HG03354 (cell line): Measurements from ENCODE around the gene NUAK1.

Source experiments
- ATAC-seq: cut with Tn5 transposase; IDR thresholded peaks from one replicate; pipeline ENCODE4 v1.9.1; 2021; ENCODE audit warnings: mild to moderate bottlenecking; ENCODE audit not compliant: unreplicated experiment, poor library complexity, severe bottlenecking

Gene NUAK1

DNA sequence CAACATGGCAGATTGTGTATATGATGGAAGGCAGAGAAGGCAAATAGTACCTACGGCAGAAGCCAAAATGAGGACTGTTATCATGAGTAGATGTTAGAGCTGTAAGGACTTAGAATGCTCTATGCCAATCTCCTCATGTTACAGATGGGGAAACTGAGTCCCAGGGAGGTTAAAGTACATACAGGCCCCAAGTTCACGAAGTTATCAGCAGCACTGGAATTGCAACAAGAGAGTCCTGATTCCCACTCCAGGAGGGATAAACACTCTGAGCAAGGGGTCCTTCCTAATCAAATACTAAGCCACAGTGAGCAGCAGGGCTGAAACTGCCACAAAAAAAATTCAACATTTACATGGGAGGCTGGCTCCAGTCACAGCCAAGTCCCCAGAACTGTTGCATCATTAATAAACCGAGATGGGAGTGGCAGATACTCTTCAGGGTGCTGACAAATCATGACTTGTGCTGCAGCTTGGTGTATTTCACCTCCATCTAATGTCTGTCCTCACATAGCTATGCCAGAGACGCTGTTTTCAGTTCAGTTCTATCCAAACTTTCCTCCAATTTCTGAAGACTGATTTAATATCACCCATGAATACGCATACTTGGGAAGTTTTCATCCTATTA, 24.2 kb downstream of the NUAK1 start:
- ATAC-seq, result no peak

DNA sequence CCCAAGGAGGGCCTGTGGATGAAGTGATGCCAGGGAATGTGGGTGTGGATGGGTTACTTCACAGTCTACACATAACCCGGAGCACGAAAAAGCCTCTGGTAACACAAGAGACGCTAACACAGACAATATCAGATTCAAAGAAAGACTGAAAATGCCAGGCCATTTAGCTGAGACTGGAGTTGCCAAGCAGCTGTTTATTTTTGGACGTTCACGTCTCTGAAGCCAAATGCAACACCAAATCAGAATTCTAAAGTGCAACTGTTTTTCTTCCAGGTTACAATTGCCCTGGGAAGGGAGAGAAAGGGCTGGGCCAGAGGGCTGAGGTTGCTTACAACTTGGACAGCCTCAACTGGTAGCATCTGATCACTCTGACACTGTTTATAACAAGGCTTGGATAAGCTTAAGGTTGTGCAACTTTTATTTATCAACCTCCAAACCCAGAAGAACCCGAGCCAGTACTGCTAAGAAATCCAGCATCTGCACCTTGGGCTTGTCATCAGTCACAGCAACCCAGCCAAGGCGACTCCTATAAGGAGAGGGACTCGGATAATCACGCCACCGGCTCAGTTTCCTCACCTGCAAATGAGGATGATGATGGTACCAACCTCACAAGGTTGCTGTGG, 24.8 kb downstream of the NUAK1 start:
- no peak for ATAC-seq

DNA sequence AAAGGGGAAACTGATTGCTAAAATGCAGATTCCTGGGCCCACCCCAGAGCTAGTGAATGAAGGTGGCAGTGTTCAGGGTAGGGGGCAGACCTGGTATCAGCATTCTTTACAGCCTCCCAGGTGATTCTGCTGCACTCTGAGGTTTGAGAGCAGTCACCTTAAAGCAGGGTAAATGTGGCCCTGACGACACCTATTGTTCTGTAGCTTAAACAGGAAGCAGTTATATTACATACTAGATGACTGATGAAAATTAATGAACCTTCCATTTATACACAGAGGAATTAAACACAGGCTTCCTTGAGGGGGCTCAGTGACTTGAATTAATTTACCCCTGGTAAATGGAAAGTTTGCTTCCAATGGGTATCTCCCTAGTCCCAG, 25.3 kb downstream of the NUAK1 start:
- ATAC-seq, result no peak

DNA sequence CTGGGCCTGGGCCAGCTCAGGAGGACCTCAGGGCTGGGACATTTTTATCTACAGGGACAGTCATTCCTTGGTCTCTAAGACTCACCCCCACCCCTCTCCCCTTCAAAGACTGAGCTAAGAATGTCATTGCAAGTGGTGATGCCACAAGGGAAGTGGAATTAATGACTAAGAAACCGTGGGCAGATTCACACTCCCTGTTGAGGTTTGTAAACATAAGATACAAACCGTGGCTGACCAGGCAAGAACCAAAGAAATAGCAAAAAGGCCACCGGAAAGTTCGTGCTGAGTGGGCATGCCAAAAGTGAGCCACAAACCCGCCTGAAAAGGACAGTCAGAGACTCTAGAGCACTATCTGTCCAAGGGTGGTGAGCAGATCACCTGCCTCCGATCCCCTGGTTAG, 25.7 kb downstream of the NUAK1 start:
- ATAC-seq, result no peak

DNA sequence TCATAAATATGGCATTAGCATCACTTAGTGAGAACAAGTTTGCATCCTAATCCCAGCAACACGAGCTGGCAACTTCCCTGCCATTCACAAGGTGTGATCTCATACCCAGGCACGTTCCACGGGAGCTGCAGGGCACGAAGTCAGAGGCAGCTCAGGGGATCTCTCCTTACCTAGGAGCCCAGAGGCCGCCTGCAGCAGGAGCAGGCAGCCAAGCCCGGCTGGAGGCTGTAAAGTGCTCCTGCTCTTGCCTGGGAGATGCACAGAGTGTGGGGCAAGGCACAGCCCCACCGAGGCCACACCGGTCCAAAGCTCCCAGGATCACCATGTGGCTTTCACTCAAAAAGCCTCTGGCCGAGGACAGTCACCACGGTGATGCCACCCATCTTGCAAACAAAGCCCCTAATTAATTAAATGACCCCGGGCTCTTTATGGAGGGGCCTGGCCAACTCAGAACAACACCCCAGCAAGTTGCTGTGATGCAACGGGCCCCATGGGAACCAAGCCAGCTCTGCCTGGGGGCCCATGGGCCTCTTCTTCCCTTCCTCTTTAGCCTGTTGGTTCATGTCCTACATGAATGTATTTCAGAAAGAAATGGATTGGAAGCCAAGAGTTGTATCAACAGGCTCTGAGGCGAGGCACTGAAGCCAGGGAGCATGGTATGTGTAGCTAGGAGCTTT, 26.5 kb downstream of the NUAK1 start:
- no peak for ATAC-seq

DNA sequence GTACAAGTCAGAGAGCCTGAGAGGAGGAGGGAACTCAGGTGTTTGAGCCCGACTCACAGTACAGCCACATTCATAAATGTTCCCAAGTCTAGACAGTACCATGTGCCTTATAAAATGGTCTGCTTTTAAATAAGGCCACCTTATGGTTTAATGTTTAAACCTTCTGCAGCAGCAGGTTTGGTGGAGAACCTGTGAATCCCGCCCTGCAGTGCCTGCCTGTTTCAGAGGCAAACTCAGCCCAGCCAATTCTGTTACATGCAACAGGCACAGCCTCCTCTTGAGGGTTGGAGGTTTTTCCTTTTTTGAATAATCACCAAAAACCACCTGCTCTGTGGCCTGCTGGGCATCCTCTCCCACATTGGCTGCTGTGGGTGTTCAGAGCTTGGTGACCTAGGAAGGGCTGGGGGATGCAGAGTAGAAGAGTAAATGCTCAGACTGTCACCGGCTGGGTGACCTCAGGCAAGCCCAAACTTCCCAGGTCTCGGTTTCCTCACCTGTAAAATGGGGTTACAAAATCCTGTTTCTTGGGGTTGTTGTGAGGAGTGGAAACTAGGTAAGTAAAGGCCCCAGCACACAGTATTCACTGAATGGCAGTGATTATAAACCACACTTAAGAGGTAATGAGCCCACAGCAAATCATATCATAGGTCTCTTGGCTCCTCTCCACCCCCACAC, 28.0 kb downstream of the NUAK1 start:
- no peak for ATAC-seq

DNA sequence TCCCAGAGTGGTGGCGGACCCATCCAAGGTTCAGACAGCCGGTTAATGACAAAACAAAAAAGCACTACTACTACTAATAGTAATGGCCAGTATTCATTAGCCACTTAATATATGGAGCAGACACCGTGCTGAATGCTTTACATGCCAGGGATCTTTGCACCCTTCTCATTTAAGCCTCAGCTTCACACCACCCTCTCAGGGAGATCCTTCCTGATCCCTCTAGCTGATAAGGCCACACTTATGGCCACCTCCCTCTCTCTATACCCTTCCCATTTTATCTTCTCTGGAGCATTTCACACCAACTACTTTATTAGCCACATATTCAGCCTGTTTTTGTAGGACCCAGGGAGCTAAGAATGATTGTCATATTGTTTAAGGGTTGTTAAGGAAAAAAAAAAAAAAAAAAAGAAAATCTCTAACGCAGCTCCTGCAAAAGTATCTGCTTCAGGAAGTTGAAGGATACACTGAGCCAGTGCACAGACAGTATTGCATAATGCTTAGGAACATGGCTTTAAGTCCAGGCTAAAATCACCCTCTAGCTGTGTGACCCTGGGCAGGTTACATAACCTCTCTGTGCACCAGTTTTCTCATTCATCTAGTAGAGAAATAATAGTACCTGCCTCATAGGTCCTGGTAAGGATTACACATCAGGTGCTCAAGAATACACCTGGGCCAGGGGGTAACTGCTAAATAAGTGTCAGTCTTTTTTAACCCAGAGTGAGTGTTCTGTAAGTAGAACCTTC, 29.4 kb downstream of the NUAK1 start:
- no peak for ATAC-seq

DNA sequence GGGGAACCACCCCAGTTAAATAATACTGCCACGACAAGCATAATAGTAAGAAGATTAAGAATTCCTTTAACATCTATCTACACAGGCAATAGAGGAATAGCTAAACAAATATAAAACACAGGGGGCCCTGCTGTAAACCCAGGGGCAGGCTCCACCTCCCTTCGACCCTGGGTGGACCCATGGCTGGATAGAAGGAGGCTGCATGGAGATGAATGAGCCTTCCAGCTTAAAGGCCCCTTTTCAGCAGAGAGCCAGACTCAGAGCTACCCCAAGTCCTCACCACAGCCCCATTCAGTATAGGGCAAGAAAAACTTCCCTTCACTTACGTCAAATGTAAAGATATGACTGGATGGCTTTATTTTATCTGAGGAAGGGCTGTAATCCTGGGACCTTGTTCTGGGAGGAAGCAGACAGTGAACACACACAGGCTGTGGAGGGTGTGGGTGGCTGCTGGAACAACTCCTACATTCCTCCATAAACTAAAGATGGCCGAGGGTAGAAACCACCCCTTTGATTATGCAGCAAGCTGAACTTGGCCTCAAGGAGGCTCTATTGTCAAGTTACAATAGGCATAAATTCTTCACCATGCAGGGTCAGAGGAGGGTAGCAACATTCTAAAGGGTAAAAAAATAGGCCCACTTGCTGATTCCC, 30.4 kb downstream of the NUAK1 start:
- no peak for ATAC-seq

DNA sequence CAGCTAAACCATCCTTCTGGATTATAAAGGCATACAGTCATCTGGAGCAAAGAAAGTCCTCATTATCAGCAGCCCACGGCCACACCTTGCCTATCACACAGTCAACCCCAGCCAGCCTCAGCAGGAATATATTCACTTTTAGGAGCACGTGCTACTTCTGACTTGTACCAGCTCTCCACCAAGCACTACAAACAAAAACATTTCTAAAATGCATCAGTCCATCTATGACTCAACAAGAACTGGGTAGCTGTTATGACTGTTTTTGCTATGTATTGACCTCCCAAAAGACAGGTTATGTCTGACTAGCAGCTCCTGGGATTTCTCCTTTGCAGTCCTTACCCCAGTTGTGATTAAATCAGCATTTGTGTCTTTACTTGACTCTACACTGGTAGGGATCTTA, 31.2 kb downstream of the NUAK1 start:
- ATAC-seq, result no peak

DNA sequence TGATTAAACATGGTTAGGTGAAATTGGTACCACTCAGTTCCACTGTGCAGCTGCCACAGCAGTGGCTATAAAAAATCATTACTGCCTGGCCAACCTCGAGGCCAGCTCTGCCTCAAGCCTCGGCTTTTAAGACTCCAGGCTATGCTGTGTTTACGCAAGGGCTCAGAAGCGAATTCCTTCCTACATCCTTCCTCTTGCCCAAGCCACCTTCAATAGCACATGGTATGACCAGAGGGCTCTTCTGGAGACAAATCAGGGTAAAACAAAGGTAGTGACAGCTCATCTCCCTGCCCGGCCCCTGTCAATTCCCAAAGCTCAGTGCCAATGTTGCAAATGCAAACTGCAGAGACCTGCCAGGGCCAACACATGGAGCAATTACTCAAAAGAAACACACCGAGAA, 31.9 kb downstream of the NUAK1 start:
- no peak for ATAC-seq

DNA sequence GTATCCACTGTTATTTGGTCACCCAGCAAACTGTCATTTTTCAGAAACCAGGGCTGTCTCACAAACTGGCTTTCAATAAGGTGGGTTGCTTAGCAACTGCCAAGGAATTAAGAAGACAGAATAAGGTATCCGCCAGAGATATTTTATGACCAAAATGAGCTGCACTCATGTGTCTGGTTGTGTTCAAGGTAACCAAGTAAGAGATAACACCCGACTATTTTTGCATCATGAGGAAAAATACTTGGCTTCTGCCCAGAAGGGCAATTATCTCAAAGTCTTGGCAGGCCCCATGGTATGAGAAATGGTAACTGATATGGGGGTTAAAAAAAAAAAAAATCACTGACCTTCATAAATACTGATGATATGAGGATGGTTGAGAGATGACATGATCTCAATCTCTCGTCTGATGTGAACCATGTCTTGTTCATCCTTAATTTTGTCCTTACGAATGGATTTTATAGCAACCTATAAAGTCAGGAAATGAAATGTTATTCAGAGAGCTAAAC, 32.6 kb downstream of the NUAK1 start:
- ATAC-seq, result no peak

DNA sequence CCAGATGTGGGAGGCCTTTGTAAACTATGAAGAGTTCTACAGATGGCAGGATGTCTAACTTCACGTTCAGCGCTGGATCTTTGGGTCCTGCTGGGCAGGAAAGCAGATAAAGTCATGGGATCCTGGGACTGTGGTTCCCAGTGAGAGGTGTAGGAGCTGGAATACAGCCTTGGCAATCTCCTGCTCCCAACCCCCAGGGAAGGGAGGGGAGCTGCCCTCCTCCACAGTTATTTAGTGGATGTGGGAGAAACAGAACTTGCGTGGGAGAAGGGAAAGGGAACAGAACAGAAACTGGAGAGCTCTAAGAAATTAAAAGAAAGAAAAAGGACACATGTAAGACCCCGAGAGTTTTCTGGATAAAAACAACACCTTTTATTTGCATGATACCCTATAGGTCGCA, 37.0 kb downstream of the NUAK1 start:
- ATAC-seq, result no peak

DNA sequence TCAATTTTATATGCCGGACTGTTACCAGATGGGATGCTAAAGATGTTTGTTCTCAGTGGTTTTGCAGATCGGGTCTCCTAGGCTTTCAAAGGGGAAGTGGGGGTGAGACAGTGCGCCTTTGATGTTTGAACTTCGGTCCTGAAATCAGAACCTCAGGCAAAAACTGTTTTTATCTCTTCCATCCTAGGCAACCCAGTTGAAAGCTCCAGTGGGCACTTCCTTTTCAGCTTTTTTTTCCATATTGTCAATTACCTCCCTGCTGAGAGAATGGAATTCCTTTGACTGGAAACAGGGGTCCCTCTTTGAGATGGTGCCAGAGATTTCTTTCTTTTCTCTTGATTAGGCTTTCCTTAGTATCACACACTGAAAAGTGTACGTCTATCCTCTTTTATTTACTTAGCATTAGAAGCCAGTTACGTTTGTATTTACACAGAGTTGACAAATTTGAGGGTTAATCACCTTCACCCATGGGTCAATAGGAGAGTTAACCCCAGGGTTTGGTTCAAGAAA, 40.0 kb downstream of the NUAK1 start:
- no peak for ATAC-seq

DNA sequence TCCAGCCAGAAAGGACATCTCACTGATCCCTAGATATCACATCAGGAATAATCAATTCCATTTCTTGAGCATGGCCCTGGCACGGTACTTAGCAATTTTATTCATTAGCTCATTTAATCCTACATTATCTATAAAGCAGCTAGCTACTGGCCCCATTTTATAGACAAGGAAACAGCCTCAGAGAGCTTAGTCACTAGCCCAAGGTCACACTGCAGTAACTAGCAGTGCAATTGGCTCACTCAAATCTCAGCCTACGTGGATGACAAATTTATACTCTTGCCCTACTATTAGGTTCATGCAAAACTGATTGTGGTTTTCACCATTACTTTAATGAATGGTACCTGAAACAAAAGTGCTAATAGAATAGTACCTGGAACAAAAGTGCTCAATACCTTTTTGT, 41.7 kb downstream of the NUAK1 start:
- ATAC-seq, result no peak

DNA sequence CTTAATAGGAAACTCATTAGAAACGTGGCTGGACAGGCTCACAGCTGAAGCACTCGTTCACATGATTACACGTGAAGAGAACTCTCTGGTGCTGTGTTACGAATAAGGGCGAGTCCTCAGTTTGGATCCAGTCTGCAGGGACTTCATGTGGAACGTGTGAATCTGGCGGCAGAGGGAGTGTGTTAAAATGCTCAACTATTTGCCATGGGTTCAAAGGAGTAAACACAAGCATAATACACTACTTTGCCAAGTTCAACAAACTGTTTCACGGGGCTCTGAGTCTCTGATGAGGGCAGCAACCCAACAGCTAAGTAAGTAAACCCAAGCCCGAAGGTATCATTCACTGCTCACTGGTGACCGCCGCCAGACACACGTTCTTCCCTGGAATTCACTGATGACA, 42.4 kb downstream of the NUAK1 start:
- no peak for ATAC-seq

DNA sequence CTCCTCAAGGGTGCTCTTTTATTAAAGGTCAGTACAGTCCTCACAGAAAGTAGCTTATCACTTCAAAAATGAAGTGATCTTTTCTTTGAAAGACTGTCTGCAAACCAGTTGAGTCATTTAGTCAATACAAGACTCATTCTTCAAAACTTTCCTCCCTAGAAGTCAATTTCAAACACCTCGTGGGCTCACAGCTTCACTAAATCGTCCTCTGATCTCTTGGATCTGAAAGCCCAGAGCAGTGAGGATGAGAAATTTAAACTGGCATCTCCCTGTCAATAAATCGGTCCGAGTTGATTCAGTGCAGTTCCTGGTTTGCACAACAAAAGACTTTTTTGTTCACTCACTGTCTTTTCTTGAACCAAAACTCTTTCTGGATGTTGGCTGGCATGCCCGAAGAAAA, 44.5 kb downstream of the NUAK1 start:
- ATAC-seq, result no peak

DNA sequence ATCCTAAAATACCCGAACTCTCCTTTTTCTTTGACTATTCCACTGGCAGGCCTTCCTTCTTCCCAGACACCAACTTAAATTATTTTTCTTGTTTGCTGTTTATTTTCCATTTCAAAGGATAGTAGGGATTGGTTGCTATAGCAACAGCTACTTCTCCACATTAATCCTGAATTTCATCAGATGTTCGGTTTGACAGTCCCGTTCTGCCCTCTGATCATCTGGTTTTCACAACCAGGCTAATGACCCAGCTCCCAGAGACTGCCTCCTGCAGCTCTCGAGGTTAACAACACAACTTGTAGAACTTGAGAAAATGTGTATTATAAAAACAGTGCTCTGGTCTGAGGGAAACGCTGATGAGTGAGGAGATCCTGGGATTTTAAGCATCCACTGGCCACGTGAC, 45.5 kb downstream of the NUAK1 start:
- no peak for ATAC-seq

DNA sequence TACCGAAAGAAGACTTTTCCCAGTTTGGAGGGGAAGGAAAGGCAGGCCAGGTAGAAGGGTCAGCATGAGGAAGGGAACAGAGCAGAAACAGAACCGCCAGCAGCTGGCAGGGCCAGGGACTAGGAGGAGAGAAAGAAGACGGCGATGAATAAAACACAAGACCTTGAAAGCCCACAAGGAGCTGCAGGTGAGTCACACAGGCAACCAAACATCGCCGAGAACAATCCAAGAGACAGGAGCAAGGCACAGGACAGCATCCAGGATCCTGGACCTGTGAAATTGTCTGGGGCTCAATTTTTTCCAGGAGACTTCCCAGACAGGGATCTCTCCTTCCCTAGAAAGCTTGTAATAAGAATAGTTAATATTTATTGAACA, 47.3 kb downstream of the NUAK1 start:
- ATAC-seq, result no peak

DNA sequence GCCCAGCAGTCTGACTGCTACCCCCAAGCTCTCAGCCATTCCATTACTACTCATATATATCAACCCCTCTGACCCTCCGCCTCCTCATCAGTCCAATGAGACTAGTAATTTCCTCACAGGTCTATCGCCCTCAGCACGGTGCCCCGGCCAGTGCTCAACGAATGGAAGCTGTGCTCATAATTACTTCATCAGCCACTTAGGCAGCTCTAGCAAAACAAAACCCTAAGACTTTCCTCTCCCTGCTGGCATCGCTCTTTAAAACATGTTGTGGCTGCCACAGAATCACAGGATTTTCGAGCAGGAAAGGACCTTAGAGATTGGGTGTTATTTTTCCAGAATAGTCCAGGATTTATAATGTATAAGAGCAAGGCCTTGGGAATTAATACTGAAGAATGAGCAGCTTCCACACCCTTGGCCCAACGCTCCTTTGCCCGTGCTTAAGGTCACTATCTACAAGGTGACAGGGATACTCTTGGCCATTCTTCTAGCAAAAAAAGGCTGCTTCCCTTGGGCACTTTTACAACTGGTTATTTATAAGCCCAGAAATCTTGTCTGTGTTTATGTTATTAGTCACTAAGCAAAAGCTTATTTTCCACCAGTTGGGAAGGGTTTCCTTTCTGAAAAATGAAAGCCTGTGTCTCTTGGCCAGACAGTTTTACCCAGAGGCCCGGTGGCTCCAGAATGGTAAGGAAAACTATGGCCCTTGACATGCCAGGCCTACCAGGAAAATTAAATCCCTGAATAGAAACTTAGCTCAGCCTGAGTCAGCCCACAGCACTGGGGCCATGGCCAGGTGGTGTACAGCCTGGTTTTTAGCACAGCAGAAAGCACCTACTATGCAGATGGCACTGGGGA, 47.9 kb downstream of the NUAK1 start:
- ATAC-seq, result no peak
